ENCODE results near the gene DRAP1. TPM values are rescaled to one million over a fixed set of nuclear protein-coding genes. Genes with fewer than 3 reads are reported as not detected.
A peak's percentile ranks its signal among the peaks of the same experiment; 100 is the strongest.

The DRAP1 gene
- total RNA-seq, 2 experiments from 2014 or later, result 68.2 to 93.2 TPM

GRCh38 chr11:65887723-65888162 lies 31.5 kb upstream of the DRAP1 start:
- intact Hi-C loops (cut with micrococcal nuclease; ENCODE audit: unreplicated experiment), result loop anchor here (1.0 to 5.0 kb wide), 3 partner anchors 28 to 245 kb away; partner anchors contain the start of gene SART1
- H3K9me2 ChIP-seq (ENCODE audit: insufficient read depth, low read length), result no peaks in the 10 kb centered on the region
- peak overlapping the region; percentile 97 for H3K4me2 ChIP-seq (ENCODE audit: low read length)
- H3K27ac ChIP-seq (ENCODE audit: low read depth, low read length, poor library complexity, severe bottlenecking), result peak overlapping the region; percentile 80
- no peak for DNase-seq (ENCODE audit: low spot score)
- H3K4me3 ChIP-seq (ENCODE audit: low read depth, low read length, poor library complexity, severe bottlenecking), result peak overlapping the region; percentile 93
- ChIA-PET POLR2A (interaction anchor here (0.5 to 5.6 kb wide), 10 partner anchors 10 to 1032 kb away, joined by 3 to 59 read pairs (median 4); partner anchors contain the start of genes CFL1 and MUS81), CTCF (ENCODE audit: unreplicated experiment) (interaction anchor here (0.5 to 2.4 kb wide), 17 partner anchors 7 to 395 kb away, joined by 3 to 24 read pairs (median 5); partner anchors contain the start of genes CFL1 and MUS81)
- H2AFZ ChIP-seq (ENCODE audit: low read length), result peak overlapping the region; percentile 40; the same call in 1 of the 2 replicates
- peaks cover 3% of the 10 kb centered on the region; the same call in 1 of the 2 replicates for H4K20me1 ChIP-seq (ENCODE audit: insufficient read depth, low read length)
- no peaks in the 10 kb centered on the region for H3K9me3 ChIP-seq (ENCODE audit: low read length)
- TF ChIP-seq CTCF (conservative IDR thresholded peaks at IDR 0.05; ENCODE audit: low read length) (no peak), EZH2phosphoT487 (IDR thresholded peaks at IDR 0.05; ENCODE audit: borderline replicate concordance, low read depth, low read length) (no peak)
- peaks cover 37% of the 10 kb centered on the region for H3K79me2 ChIP-seq (ENCODE audit: insufficient read depth, low read depth, low read length)
- BruUV-seq (replicated peaks), result TSS peak; percentile 70
- H3K36me3 ChIP-seq (ENCODE audit: insufficient read depth, low read length), result peaks cover 48% of the 10 kb centered on the region
- H3K4me1 ChIP-seq (ENCODE audit: insufficient read depth, low read length, poor library complexity, severe bottlenecking), result peaks cover 58% of the 10 kb centered on the region

GRCh38 chr11:65888163-65888814 lies 30.9 kb upstream of the DRAP1 start, which contains the start of gene FIBP:
FIBP (minus strand) TSS chr11:65888471; CDS start chr11:65888418, 53 bp downstream.
- TF ChIP-seq EZH2phosphoT487 (IDR thresholded peaks at IDR 0.05; ENCODE audit: borderline replicate concordance, low read depth, low read length), result no peak
- TF ChIP-seq CTCF (conservative IDR thresholded peaks at IDR 0.05; ENCODE audit: low read length), result peak; percentile 81
- Histone ChIP-seq H2AFZ (ENCODE audit: low read length) (peak within 1 kb of the TSS; percentile 65), H3K36me3 (ENCODE audit: insufficient read depth, low read length) (peaks cover 42% of the 10 kb centered on the region), H3K4me1 (ENCODE audit: insufficient read depth, low read length, poor library complexity, severe bottlenecking) (peaks cover 64% of the 10 kb centered on the region), H3K9me2 (ENCODE audit: insufficient read depth, low read length) (no peaks in the 10 kb centered on the region), H3K27ac (ENCODE audit: low read depth, low read length, poor library complexity, severe bottlenecking) (peak within 1 kb of the TSS; percentile 80), H3K4me3 (ENCODE audit: low read depth, low read length, poor library complexity, severe bottlenecking) (peak within 1 kb of the TSS; percentile 93), H3K9me3 (ENCODE audit: low read length) (no peaks in the 10 kb centered on the region), H3K79me2 (ENCODE audit: insufficient read depth, low read depth, low read length) (peaks cover 41% of the 10 kb centered on the region), H3K4me2 (ENCODE audit: low read length) (peak within 1 kb of the TSS; percentile 97), H4K20me1 (ENCODE audit: insufficient read depth, low read length) (peaks cover 5% of the 10 kb centered on the region; the same call in 1 of the 2 replicates)
- POLR2A ChIA-PET, result interaction anchor here (0.5 to 5.6 kb wide), 11 partner anchors 10 to 1032 kb away, joined by 3 to 59 read pairs (median 4); partner anchors contain the start of genes CFL1 and MUS81
- BruUV-seq (replicated peaks), result no TSS peak
- intact Hi-C loops (cut with micrococcal nuclease; ENCODE audit: unreplicated experiment), result loop anchor here (1.0 to 5.0 kb wide), 3 partner anchors 29 to 244 kb away; partner anchors contain the start of gene SART1
- CTCF ChIA-PET (ENCODE audit: unreplicated experiment), result interaction anchor here (0.5 to 2.4 kb wide), 17 partner anchors 8 to 396 kb away, joined by 3 to 24 read pairs (median 5); partner anchors contain the start of genes CFL1 and MUS81
- DNase-seq (ENCODE audit: low spot score), result peak; percentile 97

Data from OCI-LY7 (cell line).